OCI-LY1 (cell line): Measurements from ENCODE around the gene PAK5.

Experiments
- H2AFZ ChIP-seq: fragments of 200-600 bp; sonication (generic), shearing (Covaris generic); 2 replicates; pipeline ENCODE4 v1.6.0; 2014; ENCODE audit warnings: antibody characterized with exemption, mild to moderate bottlenecking, low read length
- H3F3A ChIP-seq: fragments of 200-600 bp; sonication (generic), shearing (Covaris generic); 2 replicates; pipeline ENCODE4 v1.6.0; 2014; ENCODE audit warnings: mild to moderate bottlenecking, antibody characterized with exemption, low read length, moderate library complexity; ENCODE audit not compliant: insufficient read depth
- H3K27ac ChIP-seq: fragments of 200-600 bp; sonication (generic); 2 replicates; pipeline ENCODE4 v1.5.1; 2014; ENCODE audit warnings: low read length, mixed run types, mild to moderate bottlenecking, low read depth; ENCODE audit not compliant: poor library complexity, severe bottlenecking
- H3K27me3 ChIP-seq: fragments of 200-600 bp; sonication (generic); 2 replicates; pipeline ENCODE4 v1.6.0; 2014; ENCODE audit warnings: antibody characterized with exemption, mild to moderate bottlenecking, low read length, moderate library complexity; ENCODE audit not compliant: insufficient read depth
- H3K36me3 ChIP-seq: fragments of 200-600 bp; sonication (generic); 2 replicates; pipeline ENCODE4 v1.6.1; 2014; ENCODE audit warnings: mild to moderate bottlenecking, antibody characterized with exemption, low read length, moderate library complexity, mixed read lengths; ENCODE audit not compliant: insufficient read depth
- H3K4me1 ChIP-seq: fragments of 200-600 bp; sonication (generic); 2 replicates; pipeline ENCODE4 v1.5.1; 2014; ENCODE audit warnings: mild to moderate bottlenecking, low read length, moderate library complexity; ENCODE audit not compliant: insufficient read depth, severe bottlenecking
- H3K4me2 ChIP-seq: fragments of 200-600 bp; sonication (generic), shearing (Covaris generic); 2 replicates; pipeline ENCODE4 v1.6.1; 2014; ENCODE audit warnings: low read length
- H3K4me3 ChIP-seq: fragments of 200-600 bp; sonication (generic); 2 replicates; pipeline ENCODE4 v1.5.1; 2014; ENCODE audit warnings: low read length, low read depth, mild to moderate bottlenecking, mixed read lengths; ENCODE audit not compliant: poor library complexity, severe bottlenecking
- H3K79me2 ChIP-seq: fragments of 200-600 bp; shearing (Covaris generic); 2 replicates; pipeline ENCODE4 v1.6.1; 2016; ENCODE audit warnings: mixed run types, low read length, mixed read lengths; ENCODE audit not compliant: insufficient read depth
- H3K9ac ChIP-seq: fragments of 200-600 bp; sonication (generic), shearing (Covaris generic); 2 replicates; pipeline ENCODE4 v1.6.1; 2014; ENCODE audit warnings: mild to moderate bottlenecking, low read length, mixed read lengths
- H3K9me2 ChIP-seq: fragments of 200-600 bp; sonication (generic), shearing (Covaris generic); 2 replicates; pipeline ENCODE4 v1.6.1; 2014; ENCODE audit warnings: low read depth, mild to moderate bottlenecking, low read length, mixed read lengths
- H3K9me3 ChIP-seq: fragments of 200-600 bp; shearing (Covaris generic); 2 replicates; pipeline ENCODE4 v1.6.1; 2014; ENCODE audit warnings: low read length, mixed read lengths
- H4K20me1 ChIP-seq: fragments of 200-600 bp; sonication (generic), shearing (Covaris generic); 2 replicates; pipeline ENCODE4 v1.6.0; 2016; ENCODE audit warnings: mild to moderate bottlenecking, low read length; ENCODE audit not compliant: insufficient read depth
- CTCF ChIP-seq: fragments of 200-600 bp; sonication (generic), shearing (Covaris generic); IDR thresholded peaks from 2 replicates; pipeline ENCODE4 v1.5.1; 2017; ENCODE audit warnings: mild to moderate bottlenecking, antibody characterized with exemption, low read length, moderate library complexity, mixed read lengths
- EZH2 ChIP-seq: fragments of 200-600 bp; sonication (generic), shearing (Covaris generic); IDR thresholded peaks from 2 replicates; pipeline ENCODE4 v1.8.0; 2017; ENCODE audit warnings: borderline replicate concordance, mixed run types, mild to moderate bottlenecking, antibody characterized with exemption, low read length, moderate library complexity, mixed read lengths

The PAK5 gene

DNA sequence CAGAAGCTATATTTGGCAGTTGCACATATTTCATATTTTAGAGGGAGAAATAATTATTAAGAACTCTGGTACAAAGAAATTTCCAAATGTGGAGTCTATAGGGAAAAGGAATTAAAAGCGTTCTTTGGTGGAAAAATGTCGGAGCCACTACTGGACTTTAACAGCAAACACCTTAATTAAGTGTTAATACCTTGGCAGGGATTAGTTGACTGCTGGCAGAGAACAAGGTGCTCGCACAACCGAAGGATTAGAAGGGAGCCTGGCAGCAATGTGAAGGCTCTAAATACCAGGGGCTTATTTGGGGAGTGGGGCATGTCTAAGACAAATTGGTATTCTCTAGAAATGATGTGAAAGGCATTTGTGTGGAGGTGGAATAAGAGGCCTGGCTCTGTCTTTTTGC, 98.9 kb downstream of the PAK5 start:
- Histone ChIP-seq H3K9ac (no peak overlapping the region), H3K27me3 (no peaks in the 10 kb centered on the region), H3K9me3 (0 out of 2 replicates have a peak, but pooled peaks cover 5% of the 10 kb centered on the region), H3K4me2 (no peak overlapping the region), H3K79me2 (no peaks in the 10 kb centered on the region), H3K9me2 (no peaks in the 10 kb centered on the region), H3K4me1 (no peaks in the 10 kb centered on the region), H3K36me3 (no peaks in the 10 kb centered on the region), H2AFZ (no peak overlapping the region), H3K27ac (no peak overlapping the region), H4K20me1 (no peaks in the 10 kb centered on the region), H3K4me3 (no peak overlapping the region), H3F3A (no peaks in the 10 kb centered on the region)
- TF ChIP-seq CTCF (no peak), EZH2 (no peak)

DNA sequence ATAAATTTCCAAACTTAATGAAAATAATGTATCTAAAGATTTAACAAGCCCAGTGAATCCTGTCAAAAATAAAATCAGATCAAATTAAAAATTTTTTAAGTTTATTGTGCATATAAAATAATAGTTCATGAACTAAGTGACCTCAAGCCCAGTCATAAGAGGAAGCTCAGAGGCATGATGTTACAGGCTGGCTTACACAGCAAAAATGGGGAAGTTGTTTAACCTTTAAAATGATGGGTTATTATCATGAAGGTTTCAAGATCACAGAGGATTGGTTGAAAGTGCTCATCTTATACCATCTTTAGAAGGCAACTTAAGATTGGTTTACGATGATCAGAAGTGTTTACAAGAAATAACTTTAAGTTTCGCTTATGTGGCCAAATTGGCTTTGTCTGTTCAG, 102.5 kb downstream of the PAK5 start:
- H3K4me2 ChIP-seq: no peak overlapping the region
- H2AFZ ChIP-seq: no peak overlapping the region
- H3K9me3 ChIP-seq: 0 out of 2 replicates have a peak, but pooled peaks cover 5% of the 10 kb centered on the region
- H3K36me3 ChIP-seq: no peaks in the 10 kb centered on the region
- no peaks in the 10 kb centered on the region for H3K79me2 ChIP-seq
- H3K27ac ChIP-seq: no peak overlapping the region
- no peak overlapping the region for H3K4me3 ChIP-seq
- H3K9me2 ChIP-seq: no peaks in the 10 kb centered on the region
- H3K27me3 ChIP-seq: no peaks in the 10 kb centered on the region
- TF ChIP-seq CTCF (no peak), EZH2 (no peak)
- H4K20me1 ChIP-seq: no peaks in the 10 kb centered on the region
- no peaks in the 10 kb centered on the region for H3K4me1 ChIP-seq
- H3K9ac ChIP-seq: no peak overlapping the region
- H3F3A ChIP-seq: no peaks in the 10 kb centered on the region

GRCh38 chr20:9723501-9724202, 115.2 kb downstream of the PAK5 start:
- no peak overlapping the region for H3K27ac ChIP-seq
- H3F3A ChIP-seq: no peaks in the 10 kb centered on the region
- no peak overlapping the region for H3K9ac ChIP-seq

More at GRCh38 chr20:9723501-9724202, 115.2 kb downstream of the PAK5 start:
- no peaks in the 10 kb centered on the region for H3K9me3 ChIP-seq
- H3K4me2 ChIP-seq: no peak overlapping the region
- H3K9me2 ChIP-seq: no peaks in the 10 kb centered on the region
- H3K4me1 ChIP-seq: no peaks in the 10 kb centered on the region
- no peak overlapping the region for H2AFZ ChIP-seq
- TF ChIP-seq CTCF (no peak), EZH2 (no peak)
- H3K36me3 ChIP-seq: no peaks in the 10 kb centered on the region
- no peaks in the 10 kb centered on the region for H3K79me2 ChIP-seq
- no peaks in the 10 kb centered on the region for H3K27me3 ChIP-seq
- no peak overlapping the region for H3K4me3 ChIP-seq
- no peaks in the 10 kb centered on the region for H4K20me1 ChIP-seq
